Activated T-cell treated with anti-CD3 and anti-CD28 coated beads, Interleukin-2, amount 50 U/mL, for 24 hours (primary cell): ENCODE results near the gene ZNF821.
A peak's percentile ranks its signal among the peaks of the same experiment; 100 is the strongest.

Experiments
- DNase-seq: peaks from one replicate; pipeline ENCODE4 v3.0.0-alpha.2; 2020
- H3K27ac Mint-ChIP-seq: 2 replicates; pipeline ENCODE4 v1.8.0; 2020; ENCODE audit warnings: mild to moderate bottlenecking, mixed read lengths
- H3K27me3 Mint-ChIP-seq: 2 replicates; pipeline ENCODE4 v1.8.0; 2020; ENCODE audit warnings: mixed read lengths
- H3K36me3 Mint-ChIP-seq: 2 replicates; pipeline ENCODE4 v1.8.0; 2020; ENCODE audit warnings: low read depth, mixed read lengths
- H3K4me1 Mint-ChIP-seq: 2 replicates; pipeline ENCODE4 v1.8.0; 2020; ENCODE audit warnings: low read depth, mixed read lengths
- H3K4me3 Mint-ChIP-seq: 2 replicates; pipeline ENCODE4 v1.8.0; 2020; ENCODE audit warnings: mild to moderate bottlenecking, moderate library complexity, mixed read lengths
- H3K9me3 Mint-ChIP-seq: 2 replicates; pipeline ENCODE4 v1.8.0; 2020; ENCODE audit warnings: mixed read lengths

The ZNF821 gene, protein sequence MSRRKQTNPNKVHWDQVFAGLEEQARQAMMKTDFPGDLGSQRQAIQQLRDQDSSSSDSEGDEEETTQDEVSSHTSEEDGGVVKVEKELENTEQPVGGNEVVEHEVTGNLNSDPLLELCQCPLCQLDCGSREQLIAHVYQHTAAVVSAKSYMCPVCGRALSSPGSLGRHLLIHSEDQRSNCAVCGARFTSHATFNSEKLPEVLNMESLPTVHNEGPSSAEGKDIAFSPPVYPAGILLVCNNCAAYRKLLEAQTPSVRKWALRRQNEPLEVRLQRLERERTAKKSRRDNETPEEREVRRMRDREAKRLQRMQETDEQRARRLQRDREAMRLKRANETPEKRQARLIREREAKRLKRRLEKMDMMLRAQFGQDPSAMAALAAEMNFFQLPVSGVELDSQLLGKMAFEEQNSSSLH

DNA sequence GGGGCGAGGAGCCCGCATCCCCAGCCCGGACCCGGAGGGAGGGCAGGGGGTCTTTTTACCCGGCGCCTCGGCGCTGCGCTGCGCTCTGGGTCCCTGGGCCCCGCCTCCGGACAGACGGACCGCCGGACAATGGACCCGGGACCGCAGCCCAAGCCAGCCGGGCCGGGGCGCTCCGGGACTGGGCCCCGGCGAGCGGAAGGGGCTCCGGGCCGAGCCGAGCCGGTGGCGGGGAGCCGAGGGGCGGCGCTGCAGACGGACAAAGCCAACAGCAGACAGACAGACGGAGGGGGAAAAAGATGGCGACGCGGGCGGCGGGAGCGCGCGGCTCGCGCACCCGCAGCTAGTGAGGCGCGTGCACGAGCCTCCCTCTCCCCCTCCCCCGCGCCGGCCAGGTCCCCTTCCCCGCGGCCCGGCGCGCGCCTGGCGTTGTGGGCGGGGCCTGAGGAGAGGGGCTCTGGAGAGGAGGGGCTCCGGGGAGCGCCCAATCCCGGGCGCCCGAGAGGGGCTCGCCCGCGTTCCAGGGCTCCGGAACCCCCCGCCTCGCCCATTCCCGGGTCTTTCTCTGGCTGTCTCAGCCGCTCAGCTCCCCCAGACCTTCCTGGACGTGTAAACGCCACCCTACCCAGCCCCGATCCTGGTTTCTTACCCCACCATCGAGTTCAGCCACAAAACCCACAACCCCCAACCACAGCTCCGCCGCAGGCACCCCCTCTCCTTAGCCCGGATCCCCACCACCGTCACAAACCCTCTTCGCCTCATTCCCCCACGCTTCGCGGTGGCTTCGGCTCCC, at the start of gene ZNF821:
ZNF821 (minus strand) TSS at position 334 of the 790 bp plus-strand sequence. CDS start 4,236 bp downstream, outside the sequence.
- DNase-seq: peak; percentile 81
- H3K27me3 Mint-ChIP-seq: no peaks in the 10 kb centered on the region
- peak within 1 kb of the TSS; percentile 97 for H3K27ac Mint-ChIP-seq
- peaks cover 15% of the 10 kb centered on the region for H3K36me3 Mint-ChIP-seq
- peaks cover 48% of the 10 kb centered on the region for H3K4me1 Mint-ChIP-seq
- peak within 1 kb of the TSS; percentile 91 for H3K4me3 Mint-ChIP-seq
- no peaks in the 10 kb centered on the region for H3K9me3 Mint-ChIP-seq

DNA sequence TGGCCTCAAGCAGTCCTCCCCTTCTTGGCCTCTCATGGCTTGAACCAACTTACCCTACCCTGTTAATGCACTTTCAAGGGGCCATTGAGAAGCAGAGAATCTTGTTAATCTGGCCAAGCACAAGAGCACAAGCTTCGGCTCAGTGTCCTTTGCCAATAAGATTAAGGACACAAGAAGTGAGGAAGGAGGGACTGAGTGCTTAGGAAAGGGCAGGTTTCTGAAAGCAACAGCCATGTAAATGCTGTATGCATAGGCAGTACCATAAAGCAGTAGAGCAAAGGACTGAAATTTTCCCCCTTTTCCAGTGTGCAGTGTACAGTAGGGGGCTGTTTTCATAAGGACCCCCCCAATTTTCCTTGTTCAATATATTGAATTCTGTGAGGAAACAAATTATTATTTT, 49.0 kb upstream of the ZNF821 start:
- Mint-ChIP-seq H3K27ac (peak overlapping the region; percentile 47), H3K9me3 (no peaks in the 10 kb centered on the region), H3K27me3 (no peaks in the 10 kb centered on the region), H3K4me1 (peaks cover 18% of the 10 kb centered on the region), H3K36me3 (peaks cover 75% of the 10 kb centered on the region), H3K4me3 (no peak overlapping the region)
- DNase-seq: no peak

DNA sequence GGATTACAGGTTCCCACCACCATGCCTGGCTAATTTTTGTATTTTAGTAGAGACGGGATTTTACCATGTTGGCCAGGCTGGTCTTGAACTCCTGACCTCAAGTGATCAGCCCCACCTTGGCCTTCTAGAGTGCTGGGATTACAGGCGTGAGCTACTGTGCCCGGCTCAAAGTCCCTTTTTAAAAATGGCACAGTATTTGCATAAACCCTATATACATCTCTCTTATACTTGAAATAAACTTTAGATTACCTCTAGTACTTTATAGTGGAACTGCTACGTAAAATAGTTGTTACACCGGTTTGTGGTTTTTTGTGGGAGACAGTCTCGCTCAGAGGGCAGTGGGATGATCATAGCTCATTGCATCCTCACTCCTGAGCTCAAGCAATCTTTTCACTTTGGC, 47.6 kb upstream of the ZNF821 start:
- Mint-ChIP-seq H3K36me3 (peaks cover 87% of the 10 kb centered on the region), H3K27ac (peak overlapping the region; percentile 61), H3K9me3 (no peaks in the 10 kb centered on the region), H3K4me3 (no peak overlapping the region), H3K27me3 (no peaks in the 10 kb centered on the region), H3K4me1 (peaks cover 25% of the 10 kb centered on the region)
- DNase-seq: no peak

DNA sequence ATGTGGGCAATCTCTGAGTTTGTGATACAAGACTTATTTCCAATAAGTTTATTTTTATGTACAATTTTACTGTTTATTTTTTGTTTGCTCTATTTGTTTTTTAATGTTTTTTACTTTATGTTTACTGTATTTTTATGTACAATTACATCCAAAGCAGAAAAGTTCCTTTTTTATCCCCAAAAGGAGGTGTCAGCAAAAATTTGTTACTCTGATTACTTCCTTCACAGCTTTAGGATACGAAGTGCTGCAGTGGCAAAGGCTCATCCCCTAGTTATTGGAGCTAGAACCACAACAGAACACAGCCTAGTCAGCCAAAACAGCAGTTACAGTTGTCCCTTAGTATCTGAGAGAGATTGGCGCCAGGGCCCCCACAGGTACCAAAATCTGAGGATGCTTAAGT, 47.0 kb upstream of the ZNF821 start:
- DNase-seq: no peak
- no peak overlapping the region for H3K4me3 Mint-ChIP-seq
- H3K9me3 Mint-ChIP-seq: no peaks in the 10 kb centered on the region
- H3K27me3 Mint-ChIP-seq: no peaks in the 10 kb centered on the region
- H3K36me3 Mint-ChIP-seq: peaks cover 89% of the 10 kb centered on the region
- peak overlapping the region; percentile 61 for H3K27ac Mint-ChIP-seq
- H3K4me1 Mint-ChIP-seq: peaks cover 25% of the 10 kb centered on the region

DNA sequence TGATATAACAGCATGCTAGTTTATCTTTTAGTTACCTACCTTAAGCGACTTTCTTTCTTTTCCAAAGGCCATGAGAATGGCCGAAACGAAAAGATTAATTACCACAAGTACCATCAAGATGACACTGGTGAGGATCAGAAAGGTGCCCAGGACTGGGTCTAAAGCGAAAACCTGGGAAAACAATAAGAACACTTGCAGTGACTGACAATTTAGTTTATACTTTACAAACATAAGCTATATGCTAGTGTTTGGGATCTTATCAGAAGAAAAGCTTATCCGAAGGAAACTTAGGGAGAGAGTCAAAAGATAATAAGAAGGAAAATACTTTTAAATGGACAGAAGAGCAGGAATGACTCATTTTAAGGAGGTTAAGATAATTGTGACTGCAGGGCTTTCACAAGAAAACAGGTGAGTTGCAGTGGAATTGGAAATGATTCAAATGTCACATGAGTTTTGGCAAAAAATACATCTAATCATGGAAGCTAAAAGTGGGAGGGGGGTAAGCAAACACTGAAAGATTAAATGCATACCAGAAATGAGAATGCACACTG, 46.1 kb upstream of the ZNF821 start:
- H3K36me3 Mint-ChIP-seq: peaks cover 90% of the 10 kb centered on the region
- H3K27ac Mint-ChIP-seq: peak overlapping the region; percentile 47

DNA sequence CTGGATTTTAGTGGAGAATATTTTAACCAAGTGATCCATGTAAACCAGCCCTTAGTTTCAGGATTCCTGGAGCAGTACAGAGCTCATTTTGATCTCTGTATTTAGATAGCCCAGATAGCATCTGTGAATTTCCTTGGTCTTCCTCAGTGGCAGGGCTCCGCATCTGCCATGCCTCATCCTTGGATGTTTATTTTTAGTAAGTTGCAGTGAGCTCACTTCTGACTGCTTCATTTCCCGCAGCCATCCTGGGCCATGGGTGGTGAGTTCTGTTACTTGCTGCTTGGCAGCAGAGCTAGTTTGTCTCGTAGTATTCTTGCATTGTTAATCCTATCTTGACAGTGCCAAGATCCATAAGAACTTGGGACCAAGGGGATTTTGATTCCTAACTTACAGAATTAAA, 45.1 kb upstream of the ZNF821 start:
- no peak for DNase-seq
- H3K4me1 Mint-ChIP-seq: peaks cover 23% of the 10 kb centered on the region
- no peak overlapping the region for H3K4me3 Mint-ChIP-seq
- no peaks in the 10 kb centered on the region for H3K9me3 Mint-ChIP-seq
- peaks cover 90% of the 10 kb centered on the region for H3K36me3 Mint-ChIP-seq
- no peaks in the 10 kb centered on the region for H3K27me3 Mint-ChIP-seq
- H3K27ac Mint-ChIP-seq: peak overlapping the region; percentile 64

More for the DNA sequence above, 46.1 kb upstream of the ZNF821 start:
- H3K4me3 Mint-ChIP-seq: no peak overlapping the region
- H3K9me3 Mint-ChIP-seq: no peaks in the 10 kb centered on the region
- DNase-seq: no peak
- H3K4me1 Mint-ChIP-seq: peaks cover 25% of the 10 kb centered on the region
- H3K27me3 Mint-ChIP-seq: no peaks in the 10 kb centered on the region

DNA sequence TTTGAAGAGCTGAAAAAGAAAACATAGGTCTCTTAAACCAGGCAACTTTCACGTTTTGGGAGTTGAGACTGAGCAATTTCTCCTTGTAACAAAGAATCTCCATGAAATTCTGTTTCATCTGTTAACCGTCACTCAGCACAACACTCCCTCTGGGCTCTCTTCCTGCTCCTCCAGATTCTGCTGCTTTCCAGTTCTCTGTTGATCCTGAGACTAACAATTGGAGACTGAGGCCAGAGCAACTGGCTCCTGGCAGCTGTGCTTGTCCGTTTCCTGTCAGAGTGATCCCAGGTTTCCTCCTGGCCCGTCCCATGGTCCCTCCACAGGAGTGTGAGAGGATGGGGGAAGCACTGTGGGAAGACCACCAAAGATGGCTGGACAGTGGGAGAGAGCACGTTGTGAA, 43.8 kb upstream of the ZNF821 start:
- no peak for DNase-seq
- Mint-ChIP-seq H3K4me3 (no peak overlapping the region), H3K27ac (peak overlapping the region; percentile 76), H3K4me1 (peaks cover 21% of the 10 kb centered on the region), H3K27me3 (no peaks in the 10 kb centered on the region), H3K36me3 (peaks cover 89% of the 10 kb centered on the region), H3K9me3 (no peaks in the 10 kb centered on the region)

DNA sequence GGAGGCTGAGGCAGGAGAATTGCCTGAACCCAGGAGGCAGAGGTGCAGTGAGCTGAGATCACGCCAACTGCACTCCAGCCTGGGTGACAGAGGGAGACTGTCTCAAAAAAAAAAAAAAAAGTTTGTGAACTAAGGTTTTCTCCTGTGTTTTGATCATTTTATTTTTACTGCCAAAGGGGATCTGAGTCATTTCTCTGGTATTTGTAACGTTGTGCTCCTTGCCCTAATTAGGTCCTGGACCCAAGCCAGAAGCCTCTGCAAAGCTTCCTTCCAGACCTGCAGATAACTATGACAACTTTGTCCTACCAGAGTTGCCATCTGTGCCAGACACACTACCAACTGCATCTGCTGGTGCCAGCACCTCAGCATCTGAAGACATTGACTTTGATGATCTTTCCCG, 43.4 kb upstream of the ZNF821 start:
- H3K27ac Mint-ChIP-seq: peak overlapping the region; percentile 76
- DNase-seq: no peak
- H3K36me3 Mint-ChIP-seq: peaks cover 91% of the 10 kb centered on the region
- no peak overlapping the region for H3K4me3 Mint-ChIP-seq
- H3K27me3 Mint-ChIP-seq: no peaks in the 10 kb centered on the region
- H3K4me1 Mint-ChIP-seq: peaks cover 21% of the 10 kb centered on the region
- no peaks in the 10 kb centered on the region for H3K9me3 Mint-ChIP-seq

DNA sequence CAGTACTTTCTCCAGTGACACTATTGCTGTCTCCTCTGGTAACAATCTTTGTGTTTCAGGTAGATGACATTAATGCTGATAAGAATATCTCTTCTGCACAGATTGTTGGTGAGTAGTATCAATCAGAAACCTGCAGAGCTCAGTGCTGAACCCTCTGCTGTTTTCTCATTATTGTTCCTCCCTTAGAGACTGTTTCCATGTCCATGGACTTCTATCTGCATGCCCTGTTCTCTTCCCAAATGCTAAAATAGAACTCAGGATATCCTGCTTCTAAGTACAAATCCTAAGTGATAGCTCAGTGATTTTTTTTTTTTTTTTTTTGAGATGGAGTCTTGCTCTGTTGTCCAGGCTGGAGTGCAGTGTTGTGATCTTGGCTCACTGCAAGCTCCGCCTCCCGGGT, 40.7 kb upstream of the ZNF821 start:
- peaks cover 91% of the 10 kb centered on the region for H3K36me3 Mint-ChIP-seq
- DNase-seq: no peak
- no peak overlapping the region for H3K27ac Mint-ChIP-seq
- no peak overlapping the region for H3K4me3 Mint-ChIP-seq
- H3K27me3 Mint-ChIP-seq: no peaks in the 10 kb centered on the region
- no peaks in the 10 kb centered on the region for H3K9me3 Mint-ChIP-seq
- H3K4me1 Mint-ChIP-seq: peaks cover 12% of the 10 kb centered on the region

DNA sequence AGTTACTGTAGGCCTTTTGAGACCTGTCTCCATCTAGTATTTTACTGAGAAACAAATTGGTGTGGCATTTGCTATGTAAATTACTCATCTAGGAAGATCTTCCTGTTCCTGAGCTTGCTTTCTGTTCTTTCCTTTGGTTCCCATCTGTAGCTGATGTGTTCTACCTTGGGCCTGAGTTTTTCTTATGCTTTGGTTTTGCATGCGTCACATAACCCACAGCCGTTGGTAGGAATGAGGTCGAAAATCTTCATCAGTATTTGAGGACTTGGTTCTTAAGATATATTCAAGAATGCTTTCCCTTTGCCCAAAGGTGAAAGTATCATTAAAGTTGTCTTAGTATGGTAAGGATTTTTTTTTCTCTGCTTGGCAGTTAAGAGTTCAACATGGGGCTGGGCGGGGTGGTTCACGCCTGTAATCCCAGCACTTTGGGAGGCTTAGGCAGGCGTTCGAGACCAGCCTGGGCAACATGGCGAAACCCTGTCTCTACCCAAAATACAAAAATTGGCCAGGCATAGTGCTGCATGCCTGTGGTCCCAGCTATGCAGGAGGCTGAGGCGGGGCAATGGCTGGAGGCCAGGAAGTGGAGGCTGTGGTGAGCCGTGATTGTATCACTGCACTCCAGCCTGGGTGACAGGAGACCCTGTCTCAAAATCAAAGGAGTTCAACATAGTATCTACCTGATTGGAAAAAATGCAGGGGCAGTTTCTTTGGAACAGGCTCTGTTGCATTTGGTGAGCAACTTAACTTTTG, 40.1 kb upstream of the ZNF821 start:
- Mint-ChIP-seq H3K9me3 (no peaks in the 10 kb centered on the region), H3K27ac (peak overlapping the region; percentile 46), H3K36me3 (peaks cover 92% of the 10 kb centered on the region), H3K4me3 (no peak overlapping the region), H3K27me3 (no peaks in the 10 kb centered on the region), H3K4me1 (peaks cover 12% of the 10 kb centered on the region)
- DNase-seq: no peak

DNA sequence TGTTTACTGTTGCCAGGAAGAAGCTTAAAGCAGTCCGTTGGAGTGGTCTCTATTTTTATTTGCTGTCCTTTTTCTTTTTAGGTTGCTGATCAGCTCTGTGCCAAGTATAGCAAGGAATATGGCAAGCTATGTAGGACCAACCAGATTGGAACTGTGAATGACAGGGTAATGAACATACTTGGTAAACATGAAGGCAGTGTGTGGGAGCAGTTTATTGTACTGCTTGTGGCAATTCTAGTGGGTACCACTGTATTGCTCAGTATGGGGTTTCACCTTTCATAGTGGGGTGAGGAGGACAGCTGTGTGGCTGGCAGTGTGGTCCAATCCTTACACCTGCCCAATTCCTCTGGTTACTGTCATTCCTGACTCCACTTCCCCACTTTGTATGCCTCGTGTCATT, 36.7 kb upstream of the ZNF821 start:
- peaks cover 95% of the 10 kb centered on the region for H3K36me3 Mint-ChIP-seq

DNA sequence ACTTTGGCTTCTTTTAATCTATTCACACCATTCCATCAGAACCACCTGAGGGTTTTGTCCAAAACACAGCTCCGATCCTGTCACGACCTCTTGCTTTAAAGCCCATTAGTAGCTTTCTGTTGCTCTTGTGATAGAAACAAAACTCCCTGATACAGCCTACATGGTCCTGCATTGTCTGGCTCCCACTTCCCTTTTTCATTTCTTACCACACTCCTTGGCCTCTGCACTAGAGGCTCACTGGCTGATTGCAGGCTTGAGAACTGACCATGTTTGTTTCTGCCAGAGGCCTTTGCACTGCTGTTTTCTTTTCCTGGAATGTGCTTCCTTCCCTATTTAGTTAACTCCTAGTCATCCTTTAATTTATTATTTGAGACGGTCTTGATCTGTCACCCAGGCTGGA, 35.1 kb upstream of the ZNF821 start:
- peak overlapping the region; percentile 6 for H3K27ac Mint-ChIP-seq
- peaks cover 94% of the 10 kb centered on the region for H3K36me3 Mint-ChIP-seq
- no peak overlapping the region for H3K4me3 Mint-ChIP-seq
- H3K9me3 Mint-ChIP-seq: no peaks in the 10 kb centered on the region
- no peaks in the 10 kb centered on the region for H3K27me3 Mint-ChIP-seq
- DNase-seq: no peak
- H3K4me1 Mint-ChIP-seq: peaks cover 28% of the 10 kb centered on the region

More for the DNA sequence above, 36.7 kb upstream of the ZNF821 start:
- no peaks in the 10 kb centered on the region for H3K9me3 Mint-ChIP-seq
- peak overlapping the region; percentile 71 for H3K27ac Mint-ChIP-seq
- H3K4me3 Mint-ChIP-seq: no peak overlapping the region
- no peak for DNase-seq
- H3K27me3 Mint-ChIP-seq: no peaks in the 10 kb centered on the region
- H3K4me1 Mint-ChIP-seq: peaks cover 15% of the 10 kb centered on the region

DNA sequence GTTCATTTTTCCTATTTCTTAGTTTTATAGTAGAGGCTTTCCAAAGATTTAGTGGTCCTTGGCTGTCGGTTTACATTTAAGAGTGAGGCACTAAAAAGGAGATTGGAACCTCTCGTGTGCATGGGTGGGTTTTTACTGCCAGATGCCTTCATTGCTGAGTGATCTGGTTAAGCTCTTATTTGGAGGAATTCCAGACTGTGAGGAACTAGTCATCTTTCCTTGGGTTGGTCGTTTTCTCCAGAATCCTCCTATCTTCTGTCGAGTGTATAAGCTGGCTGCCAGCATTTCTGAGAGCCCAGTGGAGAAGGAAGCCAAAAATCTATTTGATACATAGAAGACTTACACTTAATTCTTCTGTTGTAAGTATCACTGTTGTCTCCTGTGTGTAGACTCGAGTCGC, 33.9 kb upstream of the ZNF821 start:
- peaks cover 93% of the 10 kb centered on the region for H3K36me3 Mint-ChIP-seq
- H3K4me1 Mint-ChIP-seq: peaks cover 35% of the 10 kb centered on the region
- H3K4me3 Mint-ChIP-seq: no peak overlapping the region
- H3K9me3 Mint-ChIP-seq: no peaks in the 10 kb centered on the region
- no peak for DNase-seq
- H3K27me3 Mint-ChIP-seq: no peaks in the 10 kb centered on the region
- peak overlapping the region; percentile 3 for H3K27ac Mint-ChIP-seq

DNA sequence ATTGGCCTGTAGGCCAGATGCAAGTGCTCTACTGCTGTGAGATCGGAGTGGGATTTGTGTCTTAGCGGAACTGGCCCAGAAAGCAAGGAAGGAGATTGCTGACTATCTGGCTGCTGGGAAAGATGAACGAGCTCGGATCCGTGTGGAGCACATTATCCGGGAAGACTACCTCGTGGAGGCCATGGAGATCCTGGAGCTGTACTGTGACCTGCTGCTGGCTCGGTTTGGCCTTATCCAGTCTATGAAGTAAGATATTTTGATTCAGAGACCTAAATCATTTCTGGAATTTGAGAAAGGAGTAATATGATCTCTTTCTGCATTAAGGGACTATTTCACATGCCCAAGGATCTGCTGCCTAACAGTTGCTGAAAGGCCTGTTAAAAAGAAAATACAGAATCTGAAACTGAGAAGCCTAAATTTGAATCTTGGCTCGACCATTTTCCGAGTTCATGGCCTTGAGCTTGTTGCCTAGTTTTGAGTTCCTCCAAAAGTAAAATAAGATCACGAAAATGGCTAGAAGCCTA, 32.5 kb upstream of the ZNF821 start:
- Mint-ChIP-seq H3K4me3 (no peak overlapping the region), H3K36me3 (peaks cover 92% of the 10 kb centered on the region), H3K27me3 (no peaks in the 10 kb centered on the region), H3K9me3 (no peaks in the 10 kb centered on the region), H3K4me1 (peaks cover 45% of the 10 kb centered on the region), H3K27ac (peak overlapping the region; percentile 46)
- no peak for DNase-seq
